Forelimb muscle (tissue), 1 donor: ENCODE data around the gene TATDN2. TPM values are rescaled to one million over a fixed set of nuclear protein-coding genes. Genes with fewer than 3 reads are reported as not detected.
"Not testable (repeated sequence)": the region's sequence is repeated elsewhere in the genome, so short reads cannot be mapped to it uniquely, and the experiment has no call there.

ENCODE experiments used
- DNase-seq: peaks from one replicate; pipeline ENCODE4 v3.0.0-alpha.2; 2013; ENCODE audit warnings: low read depth
- polyA plus RNA-seq: library from polyadenylated mRNA; unstranded; fragments of 120-200 nt; gene quantifications from one replicate; pipeline ENCODE4 v1.2.1, GENCODE V29; 2013; ENCODE audit not compliant: insufficient read length

Gene TATDN2
- polyA plus RNA-seq, 1 donor: 15.6 TPM

- DNase-seq: no peak
These were observed 13.6 kb upstream of the TATDN2 start for GRCh38 chr3:10234526-10235230.

DNA sequence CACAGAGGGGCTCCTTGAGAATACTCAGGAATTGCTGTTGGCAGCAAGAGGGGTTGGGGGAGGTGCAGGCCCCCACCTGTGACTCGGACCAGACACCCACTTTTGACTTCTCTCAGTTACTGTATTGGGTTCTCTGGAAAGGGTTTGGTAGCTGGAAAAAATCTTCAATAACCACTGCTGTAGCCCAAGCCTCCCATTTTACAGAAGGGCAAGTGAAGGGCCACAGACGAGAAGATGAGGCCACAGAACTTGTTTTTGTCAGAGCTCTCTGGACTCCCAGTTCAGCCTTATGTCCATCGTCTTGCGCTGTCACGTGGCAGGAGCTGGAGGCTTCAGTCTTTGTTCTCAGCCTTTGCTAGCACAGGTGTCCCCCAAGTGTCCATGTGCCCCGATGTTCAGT is 12.7 kb upstream of the TATDN2 start:
- DNase-seq: no peak

GRCh38 chr3:10238345-10239183 is 9.7 kb upstream of the TATDN2 start:
- no peak for DNase-seq

- no peak for DNase-seq
These were observed 7.5 kb upstream of the TATDN2 start for GRCh38 chr3:10240799-10241198.

- DNase-seq: no peak
These were observed 5.8 kb upstream of the TATDN2 start for GRCh38 chr3:10242182-10243065.

GRCh38 chr3:10244009-10244408 is 4.2 kb upstream of the TATDN2 start:
- no peak for DNase-seq

DNA sequence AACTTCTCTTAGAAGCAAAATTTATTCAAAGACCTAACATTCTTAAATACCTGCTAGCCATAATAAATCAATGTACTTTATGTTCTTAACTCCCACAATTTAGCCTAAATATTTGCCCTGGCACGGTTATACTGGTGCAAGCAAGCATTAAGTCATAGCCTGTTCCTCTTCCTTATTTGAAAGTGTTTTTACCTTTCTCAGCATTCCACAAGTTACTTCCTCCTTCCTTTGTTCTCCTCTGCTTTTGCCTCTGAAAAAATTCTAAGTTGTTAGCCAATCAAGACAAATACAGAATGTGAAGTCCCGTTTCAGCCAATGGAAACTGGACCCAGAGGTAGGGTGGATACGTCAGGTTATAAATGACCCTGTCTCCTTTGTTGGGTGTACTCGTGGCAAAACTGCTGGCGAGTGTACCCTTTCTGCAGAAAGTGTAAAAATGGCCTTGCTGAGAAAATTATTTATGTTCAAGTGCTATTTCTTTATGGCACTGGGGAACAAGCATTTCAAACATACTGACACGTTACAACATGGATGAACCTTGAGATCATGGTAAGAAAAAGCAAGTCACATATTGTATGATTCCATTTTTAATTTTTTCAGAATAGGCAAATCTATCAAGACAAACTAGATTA is 3.1 kb upstream of the TATDN2 start:
- no peak for DNase-seq

- no peak for DNase-seq
These were observed 528 bp upstream of the TATDN2 start for GRCh38 chr3:10247679-10248183.

DNA sequence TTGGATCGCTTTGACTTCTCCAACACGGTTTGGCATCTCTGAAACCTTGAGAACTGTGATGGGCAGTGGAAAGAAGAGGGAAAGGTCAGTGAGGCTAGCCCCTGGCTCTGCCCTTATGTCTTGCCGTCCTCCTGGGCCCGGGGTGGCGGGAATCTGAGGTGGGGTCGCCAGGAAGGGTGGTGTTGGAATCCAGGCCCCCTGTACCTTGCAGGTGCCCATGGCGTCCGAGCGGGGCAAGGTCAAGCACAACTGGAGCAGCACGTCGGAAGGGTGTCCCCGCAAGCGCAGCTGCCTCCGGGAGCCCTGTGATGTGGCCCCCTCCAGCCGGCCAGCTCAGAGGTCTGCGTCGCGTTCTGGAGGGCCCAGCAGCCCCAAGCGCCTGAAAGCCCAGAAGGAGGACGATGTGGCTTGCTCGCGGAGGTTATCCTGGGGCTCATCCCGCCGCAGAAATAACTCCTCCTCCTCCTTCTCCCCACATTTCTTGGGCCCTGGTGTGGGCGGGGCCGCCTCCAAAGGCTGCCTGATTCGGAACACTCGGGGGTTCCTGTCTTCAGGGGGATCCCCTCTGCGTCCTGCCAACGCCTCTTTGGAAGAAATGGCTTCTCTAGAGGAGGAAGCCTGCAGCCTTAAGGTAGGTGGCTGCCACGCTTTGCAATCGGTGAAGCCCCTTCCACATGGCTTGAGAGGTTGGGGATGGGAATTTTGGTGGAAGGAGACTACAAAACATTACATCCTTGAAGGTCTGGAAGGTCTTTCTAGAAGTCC is 907 bp downstream of the TATDN2 start:
- DNase-seq: no peak

GRCh38 chr3:10249833-10250232 is 1.6 kb downstream of the TATDN2 start:
- no peak for DNase-seq

DNA sequence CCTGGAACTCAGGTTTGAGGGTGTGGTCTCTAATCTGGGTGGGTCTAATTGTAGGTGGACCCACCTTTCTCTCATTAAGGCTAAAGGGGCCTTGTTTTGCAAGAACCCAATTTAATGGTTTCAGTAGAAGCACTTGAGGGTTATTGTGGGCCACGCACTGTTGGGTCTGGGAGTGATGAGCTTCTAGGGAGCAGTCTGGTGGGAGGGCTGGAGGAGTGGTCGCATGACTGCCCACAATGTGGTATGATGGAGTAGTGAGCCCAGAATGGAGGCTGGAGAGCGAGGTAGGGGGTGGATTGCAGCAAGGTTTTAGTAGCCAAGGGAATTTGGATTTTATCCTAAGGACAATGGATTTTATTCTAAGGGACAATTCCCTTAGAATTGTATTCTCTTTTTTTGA is 2.7 kb downstream of the TATDN2 start:
- DNase-seq: no peak

GRCh38 chr3:10253731-10254130 is 5.5 kb downstream of the TATDN2 start:
- DNase-seq: no peak

- DNase-seq: no peak
These were observed 7.6 kb downstream of the TATDN2 start for GRCh38 chr3:10255835-10256234.

GRCh38 chr3:10259036-10259435 is 10.8 kb downstream of the TATDN2 start:
- DNase-seq: no peak

DNA sequence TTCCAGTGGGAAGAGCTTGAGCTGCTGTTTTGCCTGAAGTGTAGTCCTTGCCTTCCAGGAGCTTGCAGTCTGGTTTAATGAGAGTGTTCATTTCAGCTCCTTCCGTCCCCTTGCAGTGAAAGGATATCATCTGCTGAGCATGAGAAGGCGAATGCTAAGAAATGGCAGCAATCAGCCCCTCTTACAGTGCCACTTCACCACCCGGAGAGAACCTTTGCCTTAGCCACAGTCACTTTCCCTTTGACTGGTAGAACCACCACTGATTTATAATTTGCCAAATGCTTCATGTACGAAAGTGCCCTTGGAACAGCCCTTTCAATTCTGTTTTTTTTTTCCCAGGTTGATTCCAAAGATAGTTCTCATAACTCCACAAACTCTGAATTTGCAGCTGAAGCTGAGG is 11.5 kb downstream of the TATDN2 start:
- DNase-seq: no peak

DNA sequence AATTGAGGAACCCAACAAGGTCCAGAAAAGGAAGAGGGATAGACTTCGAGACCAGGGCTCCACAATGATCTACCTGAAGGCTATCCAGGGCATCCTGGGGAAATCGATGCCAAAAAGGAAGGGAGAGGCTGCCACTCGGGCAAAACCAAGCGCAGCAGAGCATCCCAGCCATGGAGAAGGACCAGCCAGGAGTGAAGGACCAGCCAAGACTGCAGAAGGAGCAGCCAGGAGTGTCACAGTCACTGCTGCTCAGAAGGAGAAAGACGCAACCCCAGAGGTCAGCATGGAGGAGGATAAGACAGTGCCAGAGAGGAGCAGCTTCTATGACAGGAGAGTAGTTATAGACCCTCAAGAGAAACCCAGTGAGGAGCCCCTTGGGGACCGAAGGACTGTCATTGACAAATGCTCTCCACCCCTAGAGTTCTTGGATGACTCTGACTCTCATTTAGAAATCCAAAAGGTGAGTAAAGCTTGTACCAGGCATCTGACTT is 12.0 kb downstream of the TATDN2 start:
- no peak for DNase-seq

DNA sequence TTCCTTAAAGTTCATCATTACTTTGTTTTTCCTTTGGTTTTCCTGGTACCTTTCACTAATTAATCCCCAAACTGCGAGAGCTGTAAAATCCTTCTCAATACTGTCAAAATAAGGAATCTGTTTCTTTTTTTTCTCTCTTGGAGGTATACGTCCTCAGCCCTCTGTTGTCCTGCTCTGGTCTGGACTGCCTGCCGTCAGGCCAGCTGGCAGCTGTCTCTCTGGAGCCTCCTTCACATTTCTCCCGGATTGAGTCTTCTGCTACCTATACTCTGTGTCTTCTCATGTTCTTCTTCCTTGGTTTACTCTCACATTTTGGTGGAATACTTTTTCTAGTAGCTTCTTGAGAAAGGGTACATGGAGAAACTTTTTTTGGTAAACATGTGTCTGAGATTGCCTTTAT is 13.8 kb downstream of the TATDN2 start:
- DNase-seq: no peak

DNA sequence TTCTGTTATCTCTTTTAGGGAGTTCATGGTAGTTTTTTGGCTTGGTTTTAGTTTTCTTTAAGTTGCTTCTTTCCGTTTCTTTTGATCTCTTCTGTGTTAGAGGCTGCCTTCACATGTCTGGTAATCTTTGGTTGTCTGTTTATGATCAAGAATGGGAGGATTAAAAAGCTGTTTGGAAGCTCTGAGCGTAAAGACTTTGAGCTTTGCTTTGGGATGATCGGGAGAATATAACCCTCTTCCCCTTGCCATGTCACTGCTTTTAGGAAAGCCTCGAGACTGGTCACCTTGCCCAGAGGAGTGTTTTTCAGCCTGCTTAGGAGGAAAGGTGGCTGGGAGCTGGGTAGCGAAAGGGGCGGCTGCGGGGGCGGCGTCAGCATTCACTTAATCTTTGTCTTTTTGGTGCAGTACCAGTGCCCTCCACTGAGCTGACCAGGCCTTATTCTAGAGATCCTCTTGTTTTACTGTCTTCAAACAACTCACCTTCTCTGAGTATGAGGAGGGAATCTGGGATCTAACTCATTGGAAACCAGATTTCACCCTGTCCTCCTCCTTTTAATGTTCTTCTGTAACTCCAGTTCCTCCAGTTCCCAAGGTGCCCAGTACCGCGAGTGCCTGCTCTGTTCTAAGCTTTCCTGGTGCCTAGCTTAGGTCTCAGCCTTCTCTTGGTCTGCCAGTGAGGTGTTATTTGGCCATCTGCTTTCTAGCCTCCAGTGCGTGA is 15.5 kb downstream of the TATDN2 start:
- DNase-seq: no peak

- no peak for DNase-seq
These were observed 17.6 kb downstream of the TATDN2 start for GRCh38 chr3:10265833-10266232.

DNA sequence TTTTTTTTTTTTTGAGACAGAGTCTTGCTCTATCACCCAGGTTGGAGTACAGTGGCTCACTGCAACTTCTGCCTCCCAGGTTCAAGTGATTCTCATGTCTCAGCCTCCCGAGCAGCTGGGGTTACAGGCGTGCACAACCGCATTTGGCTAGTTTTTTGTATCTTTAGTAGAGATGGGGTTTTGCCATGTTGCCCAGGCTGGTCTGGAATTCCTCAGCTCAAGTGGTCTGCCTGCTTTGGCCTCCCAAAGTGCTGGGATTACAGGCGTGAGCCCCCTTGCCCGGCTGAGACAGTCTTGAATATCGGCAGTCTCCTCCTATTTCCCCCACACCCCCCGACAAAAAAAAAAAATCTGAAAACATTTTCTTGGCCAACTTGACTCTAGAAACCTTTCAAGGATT is 18.7 kb downstream of the TATDN2 start:
- DNase-seq: not testable (repeated sequence)
